GM19023 (cell line): ENCODE data around the gene ITGB2.

Source experiments
- ATAC-seq: cut with Tn5 transposase; IDR thresholded peaks from one replicate; pipeline ENCODE4 v1.9.1; 2021; ENCODE audit warnings: mild to moderate bottlenecking, moderate library complexity; ENCODE audit not compliant: unreplicated experiment

Gene ITGB2

DNA sequence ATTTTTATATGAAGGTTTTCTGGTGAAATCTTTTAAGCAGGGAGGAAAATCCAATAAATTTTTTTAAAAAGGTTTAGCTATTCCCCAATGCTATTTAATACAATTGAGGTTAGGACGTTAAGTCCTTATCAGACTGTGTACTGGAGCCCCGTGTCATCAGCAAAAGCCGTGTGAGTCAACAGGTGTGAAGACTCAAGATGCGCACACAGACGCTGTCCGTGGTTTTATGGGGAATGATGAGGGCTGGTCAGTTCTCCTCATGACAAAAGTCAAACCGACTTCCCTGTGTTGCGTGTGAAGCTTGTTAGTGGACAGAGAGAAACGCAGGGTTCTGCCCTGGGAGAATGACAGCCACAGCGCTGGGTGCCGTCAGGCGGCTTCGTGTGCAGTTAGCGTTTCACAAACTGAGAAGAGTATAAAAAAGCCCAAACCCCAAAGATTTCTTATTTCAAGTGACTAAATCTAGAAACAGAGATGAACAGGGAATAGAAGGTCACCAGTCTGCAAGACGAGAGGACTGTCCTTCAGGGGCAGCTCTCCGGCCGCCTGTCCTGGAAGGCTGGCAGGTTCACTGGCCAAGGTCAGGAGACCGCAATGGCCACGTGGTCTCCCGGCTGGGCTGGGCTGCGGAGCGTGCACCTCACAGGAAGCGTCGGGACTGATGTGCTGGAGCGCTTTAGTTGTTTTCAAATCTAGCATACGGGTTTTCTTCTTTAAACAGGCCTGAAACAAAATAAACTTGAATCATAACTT is 69.6 kb downstream of the ITGB2 start:
- ATAC-seq: no peak

GRCh38 chr21:44850208-44850800 is 70.4 kb downstream of the ITGB2 start:
- ATAC-seq: no peak

- ATAC-seq: no peak
These were observed 71.0 kb downstream of the ITGB2 start for GRCh38 chr21:44849616-44850130.

DNA sequence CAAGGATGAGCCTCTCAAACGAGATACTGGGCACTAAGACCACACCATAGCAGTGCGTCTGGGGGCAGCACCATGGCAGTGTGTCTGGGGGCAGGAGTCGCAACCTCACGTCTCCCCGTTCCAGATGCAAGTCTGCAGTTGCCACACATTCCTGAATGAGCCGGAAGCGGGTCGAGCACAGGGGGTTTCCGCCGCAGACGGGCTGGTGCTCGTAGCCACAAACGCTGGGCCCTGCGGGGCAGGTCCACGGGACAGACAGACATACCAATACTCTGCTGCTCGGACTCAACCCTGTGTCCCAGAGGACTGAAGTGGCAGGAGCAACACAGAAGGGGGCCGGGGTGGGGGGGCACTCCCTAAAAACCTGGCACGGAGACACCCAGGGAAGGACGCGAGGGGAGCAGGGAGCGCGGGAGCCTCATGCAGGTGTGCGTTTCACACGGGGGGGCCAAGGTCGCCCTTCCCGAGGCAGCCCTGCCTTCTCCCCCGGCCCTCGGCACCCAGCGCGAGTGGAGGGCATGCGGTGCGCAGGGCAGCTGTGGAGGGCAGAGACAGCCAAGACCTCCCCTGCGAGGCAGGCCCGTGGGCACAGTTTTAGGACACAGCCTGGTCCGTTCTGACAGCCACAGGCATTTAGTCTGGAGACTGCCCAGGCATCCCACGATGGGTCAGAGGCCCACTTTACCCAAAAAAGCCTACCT is 71.7 kb downstream of the ITGB2 start:
- ATAC-seq: no peak

DNA sequence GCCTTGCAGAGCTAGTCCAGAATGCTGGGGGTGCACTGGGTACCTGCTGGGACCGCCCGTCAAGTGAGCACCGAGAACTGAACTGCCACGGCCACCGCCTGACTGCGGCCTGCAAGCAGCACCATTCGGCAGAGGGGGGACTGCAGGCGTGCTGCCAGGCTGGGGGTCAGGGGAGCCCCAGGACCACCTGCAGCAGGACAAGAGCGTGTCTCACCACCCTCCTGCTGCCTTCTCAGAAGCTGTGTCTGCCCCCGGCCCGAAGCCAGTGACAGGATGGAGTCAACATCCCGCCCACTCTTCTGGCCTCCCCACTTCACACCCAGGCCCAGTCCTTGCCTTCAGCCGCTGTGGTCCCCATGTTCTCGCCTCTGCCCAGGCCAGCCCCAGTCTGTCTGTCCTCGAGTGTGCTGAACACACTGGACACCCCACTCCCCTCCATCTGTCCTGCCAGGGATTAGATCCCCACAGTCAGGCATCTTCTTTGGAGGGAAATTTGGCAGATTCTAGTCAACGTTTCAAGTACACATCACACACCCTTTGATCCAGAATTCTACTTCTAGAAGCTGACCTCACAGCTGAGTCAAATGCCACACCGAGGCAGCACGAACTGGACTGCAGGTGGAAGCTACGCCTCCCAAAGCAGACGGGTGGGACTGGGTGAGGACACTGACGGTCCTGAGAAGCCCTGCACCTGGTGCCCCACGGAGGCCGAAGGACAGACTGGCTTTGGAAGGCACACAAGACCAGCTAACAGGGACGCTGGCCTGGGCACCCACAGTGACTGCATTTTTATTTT is 73.2 kb downstream of the ITGB2 start:
- ATAC-seq: no peak

GRCh38 chr21:44846485-44847260 is 74.0 kb downstream of the ITGB2 start:
- ATAC-seq: no peak

DNA sequence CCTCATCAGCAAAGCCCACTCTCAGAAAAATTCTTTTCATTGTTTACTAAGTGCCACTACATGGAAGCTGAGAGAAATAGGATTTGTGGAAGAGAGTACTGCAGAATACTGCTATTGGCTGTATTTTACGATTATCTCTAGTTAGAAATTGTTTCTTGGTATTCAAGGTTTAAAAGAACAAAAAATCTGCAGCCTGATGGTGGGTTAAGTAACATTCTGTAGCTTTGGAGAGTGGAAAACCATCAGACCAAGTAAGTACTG is 74.5 kb downstream of the ITGB2 start:
- no peak for ATAC-seq

DNA sequence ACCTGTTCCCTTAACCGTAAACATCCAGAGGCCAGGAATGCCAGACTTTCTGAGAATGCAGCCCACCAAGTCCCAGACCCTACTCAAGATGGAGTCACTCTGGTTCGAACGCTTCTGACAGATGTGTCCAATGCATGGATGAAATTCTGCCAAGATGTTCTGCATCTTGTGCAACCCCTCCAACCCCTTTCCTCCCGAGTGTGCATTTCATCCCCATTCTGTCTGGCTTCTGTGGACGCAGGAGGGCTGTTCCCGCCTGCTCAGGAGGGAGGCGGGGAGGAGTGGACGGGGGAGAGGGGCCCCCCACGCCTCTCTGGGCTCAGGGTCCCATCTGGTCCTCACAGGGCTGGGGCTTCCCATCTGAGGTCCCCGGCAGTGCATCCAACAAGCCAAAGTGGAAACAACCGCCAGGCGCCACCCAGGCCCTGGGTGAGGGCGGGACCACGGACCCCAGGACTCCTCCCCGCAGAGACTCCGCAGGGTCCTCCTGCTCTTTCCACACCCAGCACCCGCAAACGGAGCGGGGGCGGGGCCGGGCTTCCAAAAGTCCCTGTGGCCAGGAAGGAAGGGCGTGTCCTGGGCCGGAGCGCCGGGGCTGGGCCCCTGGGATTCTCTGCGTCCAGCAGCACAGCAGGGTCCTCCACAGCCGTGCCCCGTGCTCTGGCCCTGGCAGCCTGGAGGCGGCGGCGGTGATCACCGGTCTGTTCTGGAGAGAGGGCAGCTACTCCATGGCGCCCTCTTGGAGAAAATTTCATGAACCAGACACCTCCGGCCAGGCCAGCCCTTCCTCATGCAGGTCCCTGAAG is 75.1 kb downstream of the ITGB2 start:
- no peak for ATAC-seq

DNA sequence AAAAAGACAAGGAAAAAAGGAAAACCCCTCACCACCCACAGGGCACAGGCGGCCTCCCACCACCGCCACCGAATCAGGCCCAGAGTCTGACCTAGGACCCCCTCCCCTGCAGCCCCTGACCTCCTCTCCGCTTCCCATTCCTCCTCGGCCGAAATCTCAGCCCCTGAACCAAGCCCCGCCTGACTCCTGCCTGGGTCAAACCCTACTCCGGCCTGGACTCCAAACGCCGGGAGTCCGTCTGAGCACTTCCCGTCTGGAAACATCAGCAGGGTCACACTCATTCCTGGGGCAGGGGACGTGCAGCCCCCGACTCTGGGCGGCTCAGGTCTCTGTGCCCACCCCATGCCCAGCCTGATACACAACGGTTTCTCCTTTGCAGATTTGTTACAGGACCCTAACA is 76.4 kb downstream of the ITGB2 start:
- ATAC-seq: no peak

DNA sequence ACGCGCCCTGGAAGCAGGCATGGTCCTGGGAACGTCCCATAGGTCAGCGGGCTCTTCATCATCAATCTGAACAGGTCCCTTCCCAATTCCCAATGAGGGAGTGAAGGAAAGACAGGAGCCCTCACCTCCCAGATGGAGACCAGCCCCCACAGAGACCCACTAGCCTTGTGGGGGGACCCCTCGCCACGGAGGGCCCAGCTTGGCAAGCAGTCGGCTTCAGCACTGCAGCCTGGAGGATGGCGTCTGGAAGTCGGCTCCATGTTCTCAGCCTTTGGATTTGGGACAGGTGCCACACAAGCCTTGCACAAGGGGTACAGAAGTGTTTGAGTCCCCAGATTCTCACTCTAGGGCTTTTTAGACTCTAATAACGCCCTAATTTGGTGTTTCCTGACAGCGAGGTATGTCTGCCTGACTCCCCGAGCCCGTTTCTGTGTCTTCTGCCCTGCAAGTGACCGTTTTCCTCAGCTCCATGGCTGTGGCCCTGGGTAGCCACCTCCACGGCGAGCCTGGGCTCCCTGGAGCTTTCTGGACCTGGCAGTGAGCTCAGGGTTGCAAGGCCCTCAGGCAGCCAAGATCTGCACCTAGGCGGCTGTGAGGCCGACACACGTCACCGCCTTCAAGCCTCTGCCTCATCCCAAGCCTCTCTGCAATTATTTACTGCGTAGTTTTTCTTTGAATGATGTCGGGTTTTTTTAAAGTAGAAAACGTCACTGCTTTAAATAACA is 77.8 kb downstream of the ITGB2 start:
- ATAC-seq: no peak

- ATAC-seq: no peak
These were observed 78.6 kb downstream of the ITGB2 start for GRCh38 chr21:44842087-44842486.

DNA sequence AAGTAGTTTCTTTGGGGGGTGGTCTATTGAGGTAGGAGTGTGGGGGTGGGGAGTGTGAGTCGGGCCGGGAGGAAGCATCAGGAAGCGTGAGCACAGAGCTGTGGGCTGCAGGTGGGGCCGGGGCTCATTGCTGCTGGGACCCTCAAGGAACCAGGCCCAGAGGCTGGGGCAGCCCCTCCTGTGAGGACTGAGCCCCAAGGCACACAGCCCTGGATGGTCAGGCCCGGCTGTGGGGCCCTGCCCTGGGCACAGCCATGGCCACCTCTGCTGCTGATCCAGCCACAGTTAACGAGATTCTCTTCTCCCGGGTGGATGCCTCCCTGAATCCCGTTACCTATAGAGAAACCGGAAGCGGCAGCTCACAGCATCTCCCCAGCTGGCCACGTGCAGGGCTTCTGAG is 79.9 kb downstream of the ITGB2 start:
- no peak for ATAC-seq

GRCh38 chr21:44838951-44839350 is 81.7 kb downstream of the ITGB2 start:
- ATAC-seq: no peak

DNA sequence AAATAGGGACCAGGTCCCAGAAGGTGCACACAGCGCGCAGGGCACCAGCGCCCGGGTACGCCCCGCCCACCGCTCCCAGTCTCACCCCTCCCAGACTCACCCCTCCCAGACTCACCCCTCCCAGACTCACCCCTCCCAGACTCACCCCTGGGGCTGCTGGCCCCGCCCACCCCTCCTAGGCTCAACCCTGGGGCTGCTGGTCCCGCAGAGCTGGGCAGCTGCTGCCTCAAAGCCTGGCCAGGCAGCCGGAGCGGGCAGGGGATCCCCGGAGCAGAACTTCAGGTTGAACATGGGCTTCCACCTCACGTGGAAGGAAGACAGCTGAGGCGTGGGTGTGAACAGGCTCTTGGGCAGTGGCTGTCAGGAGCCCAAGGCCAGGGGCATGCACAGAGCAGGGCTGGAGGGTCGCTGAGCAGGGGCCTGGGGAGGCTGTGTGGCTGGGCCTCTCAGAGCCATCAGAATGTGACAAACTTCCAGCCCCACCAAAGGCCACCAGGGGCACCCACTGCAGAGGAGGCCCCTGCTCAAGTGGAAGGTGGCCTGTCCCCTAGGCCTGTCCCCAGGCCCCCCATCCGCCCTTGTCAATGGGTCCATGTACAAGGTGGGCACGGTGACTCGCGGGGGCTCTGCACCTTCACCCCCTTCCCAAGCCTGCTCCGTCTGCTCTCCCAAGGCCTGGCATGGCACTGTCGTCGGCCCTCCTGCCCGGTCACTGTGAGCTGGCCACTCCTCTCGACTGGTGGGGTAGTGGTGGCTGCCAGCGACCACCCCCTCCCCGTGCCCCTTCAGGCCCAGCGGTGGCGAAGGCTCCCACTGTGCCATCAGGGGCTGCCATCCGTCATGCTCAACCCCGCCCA is 82.4 kb downstream of the ITGB2 start:
- ATAC-seq: no peak

DNA sequence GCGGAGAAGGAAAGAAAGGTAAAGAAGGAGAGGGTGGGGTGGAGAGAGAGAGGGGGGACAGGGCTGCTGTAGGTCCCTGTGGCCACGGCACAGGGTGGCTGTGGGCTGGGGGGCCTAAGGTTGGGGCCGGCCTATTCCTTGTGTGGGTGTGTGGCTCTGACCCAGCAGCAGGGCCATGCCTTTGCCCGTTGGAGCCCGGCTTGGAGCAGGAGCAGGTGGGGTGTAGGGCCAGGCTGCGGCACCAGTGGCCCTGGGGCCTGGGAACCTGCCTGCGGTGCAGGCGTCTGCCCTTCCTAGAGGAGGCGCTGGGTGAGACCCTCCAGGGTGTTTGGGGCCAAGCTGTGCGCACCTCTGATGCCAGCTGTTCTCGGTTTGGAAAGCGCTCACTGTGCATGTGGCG is 83.2 kb downstream of the ITGB2 start:
- ATAC-seq: no peak

DNA sequence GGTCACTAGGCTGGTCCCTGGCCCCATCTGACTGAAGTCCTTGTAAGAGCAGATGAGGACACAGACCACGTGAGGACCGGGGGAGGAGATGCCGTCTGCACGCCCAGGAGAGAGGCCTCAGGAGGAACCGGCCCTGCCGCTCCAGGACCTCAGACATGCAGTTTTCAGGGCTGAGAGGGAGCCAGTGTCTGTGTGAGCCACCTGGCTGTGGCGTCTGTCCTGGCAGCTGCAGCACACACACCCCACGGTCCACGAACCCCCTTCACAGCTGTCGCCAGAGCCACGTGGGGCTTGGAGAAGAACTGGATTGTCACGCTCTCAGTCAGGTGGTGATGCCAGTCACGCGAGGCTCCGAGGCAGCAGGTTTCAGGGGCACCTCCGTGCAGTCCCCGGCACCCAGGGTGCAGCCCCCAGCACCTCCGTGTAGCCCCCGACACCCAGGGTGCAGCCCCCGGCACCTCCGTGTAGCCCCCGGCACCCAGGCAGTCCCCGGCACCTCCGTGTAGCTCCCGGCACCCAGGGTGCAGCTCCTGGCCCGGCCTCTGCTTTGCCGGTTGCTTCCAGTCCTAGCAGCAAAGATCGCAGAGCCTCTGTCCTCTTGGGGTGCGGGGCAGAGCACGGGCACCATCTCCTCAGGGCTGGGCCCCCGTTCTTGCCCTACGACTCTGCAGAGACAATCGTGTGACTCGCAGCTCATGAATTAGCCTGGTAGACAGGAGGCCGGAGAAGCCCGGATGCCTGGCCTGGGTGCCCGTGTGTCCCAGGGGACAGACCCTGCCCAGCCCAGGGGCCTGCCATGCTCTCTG is 83.8 kb downstream of the ITGB2 start:
- ATAC-seq: no peak

- no peak for ATAC-seq
These were observed 84.4 kb downstream of the ITGB2 start for GRCh38 chr21:44836349-44836665.
